HL-60 (cell line): ENCODE results near the gene KLHL18.

ENCODE experiments used
- DNase-seq, 2 experiments: peaks; one replicate each; pipeline ENCODE4 v3.0.0-alpha.2; 2010 to 2020; ENCODE audit warnings: low read depth in 1 of 2, low spot score in 1 of 2
- H3K27ac ChIP-seq: fragments of 250-450 bp; sonication (Bioruptor Pico); replicated peaks from 2 replicates; pipeline ENCODE4 v1.5.1; 2020; ENCODE audit warnings: mild to moderate bottlenecking, moderate library complexity
- H3K27me3 ChIP-seq: fragments of 250-450 bp; sonication (Bioruptor Pico); 2 replicates; pipeline ENCODE4 v1.5.1; 2021; ENCODE audit warnings: mild to moderate bottlenecking, moderate library complexity; ENCODE audit not compliant: insufficient read depth, poor library complexity, severe bottlenecking
- H3K4me3 ChIP-seq: replicated peaks from 2 replicates; pipeline ENCODE4 v1.5.1; 2011; ENCODE audit warnings: mild to moderate bottlenecking, control low read depth, low read length; ENCODE audit not compliant: insufficient read depth
- CTCF ChIP-seq: IDR thresholded peaks from one replicate; pipeline ENCODE4 v1.5.1; 2011; ENCODE audit warnings: low read length, control low read depth, inconsistent platforms; ENCODE audit not compliant: insufficient read depth
- GABPA ChIP-seq: IDR thresholded peaks from 2 replicates; pipeline ENCODE4 v1.6.1; 2012; ENCODE audit warnings: low read depth
- POLR2AphosphoS5 ChIP-seq: IDR thresholded peaks from 2 replicates; pipeline ENCODE4 v1.6.1; 2012; ENCODE audit warnings: low read depth
- SPI1 ChIP-seq: IDR thresholded peaks from 2 replicates; pipeline ENCODE4 v1.6.1; 2012; ENCODE audit warnings: low read depth, mild to moderate bottlenecking, borderline replicate concordance
- TF ChIP-seq, protein P1 (sequence below): IDR thresholded peaks from 2 replicates; pipeline ENCODE4 v1.6.1; 2012; ENCODE audit warnings: low read depth; ENCODE audit not compliant: insufficient replicate concordance

Gene KLHL18

DNA sequence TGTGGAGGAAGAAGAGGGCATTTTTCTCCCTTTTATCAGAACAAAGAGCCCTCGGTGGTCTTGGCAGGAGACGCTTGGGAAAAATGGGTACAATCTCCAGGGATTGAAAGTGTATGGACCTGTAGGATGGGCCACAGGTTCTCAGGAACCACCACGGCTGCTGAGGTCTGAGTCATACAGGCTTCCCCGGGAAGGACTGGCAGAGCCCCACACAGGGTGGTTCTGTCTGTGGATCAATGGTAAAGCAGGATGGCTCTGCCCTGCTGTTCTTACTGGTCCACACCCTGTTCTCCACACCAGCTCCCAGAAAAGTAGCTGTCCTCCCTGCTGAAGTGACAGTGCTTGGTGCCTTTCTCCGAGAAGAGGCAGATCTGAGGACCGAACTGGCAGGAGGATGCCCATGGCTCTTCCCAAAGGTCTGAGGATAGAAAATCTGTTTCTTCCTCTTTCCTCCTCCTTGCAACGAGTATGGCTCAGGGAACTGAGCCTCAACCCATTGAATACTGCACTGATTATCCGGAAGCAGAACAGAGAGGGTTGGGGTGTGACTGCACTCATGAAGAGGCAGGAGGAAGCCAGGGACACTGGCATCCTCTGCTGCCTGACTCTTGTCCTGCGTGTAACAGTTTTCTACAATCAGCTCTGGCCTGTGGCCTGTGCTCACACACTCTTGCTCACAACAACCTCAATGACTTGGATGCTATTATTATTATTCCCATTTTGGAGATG lies 39.2 kb upstream of the KLHL18 start:
- no peaks in the 10 kb centered on the region for H3K27me3 ChIP-seq
- no peak for TF ChIP-seq GABPA
- no peak for TF ChIP-seq SPI1
- no peak for TF ChIP-seq CTCF
- TF ChIP-seq POLR2AphosphoS5: no peak
- TF ChIP-seq, protein P1, sequence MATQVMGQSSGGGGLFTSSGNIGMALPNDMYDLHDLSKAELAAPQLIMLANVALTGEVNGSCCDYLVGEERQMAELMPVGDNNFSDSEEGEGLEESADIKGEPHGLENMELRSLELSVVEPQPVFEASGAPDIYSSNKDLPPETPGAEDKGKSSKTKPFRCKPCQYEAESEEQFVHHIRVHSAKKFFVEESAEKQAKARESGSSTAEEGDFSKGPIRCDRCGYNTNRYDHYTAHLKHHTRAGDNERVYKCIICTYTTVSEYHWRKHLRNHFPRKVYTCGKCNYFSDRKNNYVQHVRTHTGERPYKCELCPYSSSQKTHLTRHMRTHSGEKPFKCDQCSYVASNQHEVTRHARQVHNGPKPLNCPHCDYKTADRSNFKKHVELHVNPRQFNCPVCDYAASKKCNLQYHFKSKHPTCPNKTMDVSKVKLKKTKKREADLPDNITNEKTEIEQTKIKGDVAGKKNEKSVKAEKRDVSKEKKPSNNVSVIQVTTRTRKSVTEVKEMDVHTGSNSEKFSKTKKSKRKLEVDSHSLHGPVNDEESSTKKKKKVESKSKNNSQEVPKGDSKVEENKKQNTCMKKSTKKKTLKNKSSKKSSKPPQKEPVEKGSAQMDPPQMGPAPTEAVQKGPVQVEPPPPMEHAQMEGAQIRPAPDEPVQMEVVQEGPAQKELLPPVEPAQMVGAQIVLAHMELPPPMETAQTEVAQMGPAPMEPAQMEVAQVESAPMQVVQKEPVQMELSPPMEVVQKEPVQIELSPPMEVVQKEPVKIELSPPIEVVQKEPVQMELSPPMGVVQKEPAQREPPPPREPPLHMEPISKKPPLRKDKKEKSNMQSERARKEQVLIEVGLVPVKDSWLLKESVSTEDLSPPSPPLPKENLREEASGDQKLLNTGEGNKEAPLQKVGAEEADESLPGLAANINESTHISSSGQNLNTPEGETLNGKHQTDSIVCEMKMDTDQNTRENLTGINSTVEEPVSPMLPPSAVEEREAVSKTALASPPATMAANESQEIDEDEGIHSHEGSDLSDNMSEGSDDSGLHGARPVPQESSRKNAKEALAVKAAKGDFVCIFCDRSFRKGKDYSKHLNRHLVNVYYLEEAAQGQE: no peak
- no peak overlapping the region for H3K4me3 ChIP-seq
- H3K27ac ChIP-seq: no peak overlapping the region
- DNase-seq: no peak

GRCh38 chr3:47244531-47245100 lies 38.1 kb upstream of the KLHL18 start:
- no peak for DNase-seq
- Histone ChIP-seq H3K4me3 (no peak overlapping the region), H3K27ac (no peak overlapping the region), H3K27me3 (no peaks in the 10 kb centered on the region)
- TF ChIP-seq SPI1: no peak
- no peak for TF ChIP-seq CTCF
- TF ChIP-seq, protein P1: no peak
- TF ChIP-seq GABPA: no peak

- TF ChIP-seq SPI1 (no peak), POLR2AphosphoS5 (no peak), CTCF (no peak), GABPA (no peak)
- TF ChIP-seq, protein P1: no peak
- Histone ChIP-seq H3K27ac (no peak overlapping the region), H3K4me3 (no peak overlapping the region), H3K27me3 (no peaks in the 10 kb centered on the region)
- no peak for DNase-seq
Measured at GRCh38 chr3:47245271-47245670, 37.5 kb upstream of the KLHL18 start.
